Measurements from ENCODE around the gene SLC45A1.

Gene SLC45A1

GRCh38 chr1:8312235-8313218 is 5.4 kb upstream of the SLC45A1 start:
- DNase-seq = no peak

- no peak for DNase-seq
These were observed 4.7 kb upstream of the SLC45A1 start for GRCh38 chr1:8313231-8313630.

GRCh38 chr1:8314346-8315280 is 3.3 kb upstream of the SLC45A1 start:
- peak; percentile 19 for DNase-seq

GRCh38 chr1:8315573-8316475 is 2.1 kb upstream of the SLC45A1 start:
- no peak for DNase-seq

GRCh38 chr1:8318436-8318835 is 522 bp downstream of the SLC45A1 start:
- DNase-seq = no peak

GRCh38 chr1:8321612-8322011 is 3.7 kb downstream of the SLC45A1 start:
- DNase-seq = no peak

- DNase-seq = peak; percentile 57
These were observed 5.8 kb downstream of the SLC45A1 start for GRCh38 chr1:8323706-8324105.

GRCh38 chr1:8324176-8324810 is 6.4 kb downstream of the SLC45A1 start:
- DNase-seq = no peak

GRCh38 chr1:8325771-8326170 is 7.9 kb downstream of the SLC45A1 start:
- DNase-seq = no peak

- DNase-seq = no peak
These were observed 8.4 kb downstream of the SLC45A1 start for GRCh38 chr1:8326265-8326664.

GRCh38 chr1:8328271-8328670 is 10.4 kb downstream of the SLC45A1 start:
- no peak for DNase-seq

- no peak for DNase-seq
These were observed 11.5 kb downstream of the SLC45A1 start for GRCh38 chr1:8329439-8329838.

- DNase-seq = no peak
These were observed 11.9 kb downstream of the SLC45A1 start for GRCh38 chr1:8329858-8330257.

- DNase-seq = no peak
These were observed 12.6 kb downstream of the SLC45A1 start for GRCh38 chr1:8330271-8331125.

GRCh38 chr1:8332806-8333205 is 14.9 kb downstream of the SLC45A1 start:
- DNase-seq = no peak

GRCh38 chr1:8333246-8333987 is 15.5 kb downstream of the SLC45A1 start:
- no peak for DNase-seq

GRCh38 chr1:8334106-8334851 is 16.4 kb downstream of the SLC45A1 start:
- no peak for DNase-seq

- DNase-seq = no peak
These were observed 17.3 kb downstream of the SLC45A1 start for GRCh38 chr1:8335246-8335645.

- DNase-seq = no peak
These were observed 20.0 kb downstream of the SLC45A1 start for GRCh38 chr1:8337776-8338525.

Measured in MV-4-11 (cell line).